Stomach smooth muscle (tissue), 2 donors: ENCODE results near the gene ABCG2.

ENCODE experiments used
- H3K27ac ChIP-seq: one replicate; pipeline ENCODE4 v1.7.0; 2013; ENCODE audit warnings: mild to moderate bottlenecking, low read length, inconsistent platforms
- H3K27me3 ChIP-seq, 2 donors: one replicate each; pipeline ENCODE4 v1.7.0; 2013; ENCODE audit warnings: low read length in 2 of 2; ENCODE audit not compliant: insufficient read depth in 2 of 2, control insufficient read depth in 1 of 2
- H3K36me3 ChIP-seq, 2 donors: one replicate each; pipeline ENCODE4 v1.7.0; 2013; ENCODE audit warnings: low read length in 2 of 2; ENCODE audit not compliant: control insufficient read depth in 2 of 2, insufficient read depth in 2 of 2
- H3K4me1 ChIP-seq: one replicate; pipeline ENCODE4 v1.7.0; 2013; ENCODE audit warnings: low read length; ENCODE audit not compliant: control insufficient read depth, insufficient read depth
- H3K4me3 ChIP-seq, 2 donors: one replicate each; pipeline ENCODE4 v1.7.0; 2013; ENCODE audit warnings: low read length in 2 of 2
- H3K9ac ChIP-seq, 2 donors: one replicate each; pipeline ENCODE4 v1.7.0; 2013; ENCODE audit warnings: low read length in 2 of 2, mild to moderate bottlenecking in 1 of 2
- H3K9me3 ChIP-seq, 2 donors: one replicate each; pipeline ENCODE4 v1.7.0; 2013; ENCODE audit warnings: low read length in 2 of 2; ENCODE audit not compliant: control insufficient read depth in 2 of 2
- donor health status: healthy.
- donor health status: Pancreatic carcinoma.

ABCG2 gene

GRCh38 chr4:88077911-88078524, 80.4 kb downstream of the ABCG2 start:
- peaks cover 25 to 28% of the 10 kb centered on the region in 2 donors for H3K36me3 ChIP-seq
- H3K9ac ChIP-seq, result no peak overlapping the region
- H3K4me1 ChIP-seq, result no peaks in the 10 kb centered on the region
- no peak overlapping the region for H3K27ac ChIP-seq
- no peak overlapping the region for H3K4me3 ChIP-seq
- no peaks in the 10 kb centered on the region for H3K27me3 ChIP-seq
- H3K9me3 ChIP-seq, result no peaks in the 10 kb centered on the region

- no peaks in the 10 kb centered on the region for H3K27me3 ChIP-seq
- no peaks in the 10 kb centered on the region for H3K4me1 ChIP-seq
- peaks cover 45 to 46% of the 10 kb centered on the region in 2 donors for H3K36me3 ChIP-seq
- H3K9me3 ChIP-seq, result no peaks in the 10 kb centered on the region
- no peak overlapping the region for H3K4me3 ChIP-seq
- no peak overlapping the region for H3K27ac ChIP-seq
- no peak overlapping the region for H3K9ac ChIP-seq
Measured at GRCh38 chr4:88075336-88075735, 83.1 kb downstream of the ABCG2 start.

- no peaks in the 10 kb centered on the region for H3K27me3 ChIP-seq
- no peaks in the 10 kb centered on the region for H3K9me3 ChIP-seq
- no peak overlapping the region for H3K9ac ChIP-seq
- H3K27ac ChIP-seq, result no peak overlapping the region
- H3K36me3 ChIP-seq, result peaks cover 48 to 67% of the 10 kb centered on the region in 2 donors
- H3K4me1 ChIP-seq, result no peaks in the 10 kb centered on the region
- no peak overlapping the region for H3K4me3 ChIP-seq
Measured at GRCh38 chr4:88070031-88070430, 88.4 kb downstream of the ABCG2 start.

GRCh38 chr4:88064410-88064809, 94.0 kb downstream of the ABCG2 start:
- H3K4me3 ChIP-seq, result no peak overlapping the region
- H3K36me3 ChIP-seq, result peaks cover 36 to 52% of the 10 kb centered on the region in 2 donors
- no peak overlapping the region for H3K27ac ChIP-seq
- H3K4me1 ChIP-seq, result no peaks in the 10 kb centered on the region
- no peak overlapping the region for H3K9ac ChIP-seq
- H3K27me3 ChIP-seq, result no peaks in the 10 kb centered on the region
- H3K9me3 ChIP-seq, result no peaks in the 10 kb centered on the region

GRCh38 chr4:88063634-88064296, 94.7 kb downstream of the ABCG2 start:
- Histone ChIP-seq H3K4me1 (no peaks in the 10 kb centered on the region), H3K9ac (no peak overlapping the region), H3K4me3 (no peak overlapping the region), H3K9me3 (no peaks in the 10 kb centered on the region), H3K27ac (no peak overlapping the region), H3K27me3 (no peaks in the 10 kb centered on the region), H3K36me3 (peaks cover 36 to 51% of the 10 kb centered on the region in 2 donors)

GRCh38 chr4:88062843-88063242, 95.6 kb downstream of the ABCG2 start:
- no peak overlapping the region for H3K9ac ChIP-seq
- H3K36me3 ChIP-seq, result peaks cover 31 to 48% of the 10 kb centered on the region in 2 donors
- no peak overlapping the region for H3K27ac ChIP-seq
- no peaks in the 10 kb centered on the region for H3K9me3 ChIP-seq
- H3K4me1 ChIP-seq, result no peaks in the 10 kb centered on the region
- H3K27me3 ChIP-seq, result no peaks in the 10 kb centered on the region
- no peak overlapping the region for H3K4me3 ChIP-seq

GRCh38 chr4:88062311-88062710, 96.1 kb downstream of the ABCG2 start:
- H3K4me1 ChIP-seq, result no peaks in the 10 kb centered on the region
- no peak overlapping the region for H3K9ac ChIP-seq
- H3K9me3 ChIP-seq, result no peaks in the 10 kb centered on the region
- H3K27ac ChIP-seq, result no peak overlapping the region
- peaks cover 28 to 50% of the 10 kb centered on the region in 2 donors for H3K36me3 ChIP-seq
- no peak overlapping the region for H3K4me3 ChIP-seq
- no peaks in the 10 kb centered on the region for H3K27me3 ChIP-seq

GRCh38 chr4:88060431-88060830, 98.0 kb downstream of the ABCG2 start:
- H3K36me3 ChIP-seq, result peaks cover 23 to 46% of the 10 kb centered on the region in 2 donors
- no peak overlapping the region for H3K27ac ChIP-seq
- H3K27me3 ChIP-seq, result no peaks in the 10 kb centered on the region
- H3K9ac ChIP-seq, result no peak overlapping the region
- no peak overlapping the region for H3K4me3 ChIP-seq
- no peaks in the 10 kb centered on the region for H3K9me3 ChIP-seq
- H3K4me1 ChIP-seq, result no peaks in the 10 kb centered on the region

- Histone ChIP-seq H3K27ac (no peak overlapping the region), H3K27me3 (no peaks in the 10 kb centered on the region), H3K36me3 (peaks cover 20 to 44% of the 10 kb centered on the region in 2 donors), H3K9ac (no peak overlapping the region), H3K4me3 (no peak overlapping the region), H3K4me1 (no peaks in the 10 kb centered on the region), H3K9me3 (no peaks in the 10 kb centered on the region)
Measured at GRCh38 chr4:88059766-88060165, 98.7 kb downstream of the ABCG2 start.

- Histone ChIP-seq H3K27ac (no peak overlapping the region), H3K9ac (no peak overlapping the region), H3K36me3 (peaks cover 20 to 39% of the 10 kb centered on the region in 2 donors), H3K27me3 (no peaks in the 10 kb centered on the region), H3K9me3 (no peaks in the 10 kb centered on the region), H3K4me3 (no peak overlapping the region), H3K4me1 (no peaks in the 10 kb centered on the region)
Measured at GRCh38 chr4:88058295-88058694, 100.1 kb downstream of the ABCG2 start.

- H3K9ac ChIP-seq, result no peak overlapping the region
- no peaks in the 10 kb centered on the region for H3K9me3 ChIP-seq
- no peak overlapping the region for H3K27ac ChIP-seq
- no peak overlapping the region for H3K4me3 ChIP-seq
- peaks cover 31 to 46% of the 10 kb centered on the region in 2 donors for H3K36me3 ChIP-seq
- no peaks in the 10 kb centered on the region for H3K27me3 ChIP-seq
- no peaks in the 10 kb centered on the region for H3K4me1 ChIP-seq
Measured at GRCh38 chr4:88054901-88055300, 103.5 kb downstream of the ABCG2 start.
